Dedifferentiated amniotic fluid mesenchymal stem cell (primary cell): ENCODE data around the gene TSR2.
A peak's percentile ranks its signal among the peaks of the same experiment; 100 is the strongest.
"Not testable (repeated sequence)": the region's sequence is repeated elsewhere in the genome, so short reads cannot be mapped to it uniquely, and the experiment has no call there.

ENCODE experiments used
- DNase-seq: peaks from one replicate; pipeline ENCODE4 v3.0.0-alpha.2; 2016; ENCODE audit errors: extremely low spot score

TSR2 gene

GRCh38 chrX:54473993-54474859, 34.0 kb downstream of the TSR2 start:
- no peak for DNase-seq

DNA sequence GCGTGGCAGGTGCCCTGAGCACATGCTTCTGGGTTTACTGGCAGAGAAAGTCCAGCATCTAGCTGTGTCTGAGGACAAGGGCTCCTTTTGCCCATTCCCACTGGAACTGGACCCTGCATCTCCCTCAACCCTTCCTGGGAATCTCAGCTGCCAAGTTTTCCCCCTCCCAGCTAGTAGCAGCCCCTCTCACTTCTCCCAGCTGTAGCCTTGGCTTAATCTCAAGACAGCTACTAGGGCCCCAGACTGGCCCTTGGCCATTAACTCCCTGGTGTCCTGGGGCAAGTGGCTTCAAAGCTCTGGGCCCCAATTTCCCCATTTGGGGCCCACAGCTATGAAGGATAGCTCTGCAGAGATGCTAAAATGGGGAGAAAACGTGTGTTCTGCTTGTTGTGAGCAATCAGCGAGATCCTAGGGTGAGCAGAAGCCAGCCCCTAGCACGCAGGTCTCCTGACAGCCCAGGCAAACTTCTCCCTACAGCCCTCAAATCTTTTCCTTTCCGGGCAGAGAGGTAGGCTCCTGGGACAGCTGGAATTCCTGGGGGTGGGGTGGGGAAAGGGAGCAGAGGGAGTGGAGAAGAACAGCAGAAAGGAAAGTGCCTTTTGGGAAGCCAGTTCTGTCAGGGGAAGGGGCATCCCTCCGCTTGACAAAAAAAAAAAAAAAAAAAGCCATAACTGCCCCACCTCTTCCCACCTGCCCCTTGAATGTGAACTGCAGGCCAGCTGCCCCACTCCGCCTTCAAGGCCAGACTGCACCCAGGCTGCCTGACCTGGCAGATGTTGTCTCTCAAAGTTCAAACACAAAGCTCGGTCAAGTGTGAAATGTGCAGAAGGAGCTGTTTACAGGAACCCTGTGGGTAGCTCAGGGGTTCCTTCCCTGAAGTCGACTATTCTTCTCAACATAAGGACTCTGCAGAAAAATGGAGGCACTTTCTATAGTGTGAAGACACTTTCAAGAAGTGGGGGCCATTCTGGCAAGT, 39.2 kb downstream of the TSR2 start:
- no peak for DNase-seq

- DNase-seq, result no peak
Measured at GRCh38 chrX:54482839-54483593, 42.8 kb downstream of the TSR2 start.

DNA sequence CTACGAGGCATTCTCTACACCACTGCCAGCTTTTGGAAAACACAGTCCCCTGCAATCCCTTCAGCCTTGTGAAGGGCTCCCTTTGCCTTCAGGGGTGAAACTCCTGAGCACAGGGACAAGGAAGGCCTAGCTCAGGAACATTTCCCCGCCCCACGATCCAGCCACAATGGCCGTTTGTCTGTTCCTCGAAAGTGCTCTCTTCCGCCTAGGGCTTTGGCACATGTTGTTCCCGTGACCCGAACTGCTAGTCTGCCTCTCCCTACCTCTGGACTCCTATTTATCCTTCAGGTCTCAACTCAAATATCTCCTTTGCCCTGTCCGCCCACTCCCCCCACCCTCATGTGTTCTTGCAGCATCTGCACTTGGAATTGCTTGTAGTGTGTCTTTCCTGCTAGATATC, 43.7 kb downstream of the TSR2 start:
- no peak for DNase-seq

DNA sequence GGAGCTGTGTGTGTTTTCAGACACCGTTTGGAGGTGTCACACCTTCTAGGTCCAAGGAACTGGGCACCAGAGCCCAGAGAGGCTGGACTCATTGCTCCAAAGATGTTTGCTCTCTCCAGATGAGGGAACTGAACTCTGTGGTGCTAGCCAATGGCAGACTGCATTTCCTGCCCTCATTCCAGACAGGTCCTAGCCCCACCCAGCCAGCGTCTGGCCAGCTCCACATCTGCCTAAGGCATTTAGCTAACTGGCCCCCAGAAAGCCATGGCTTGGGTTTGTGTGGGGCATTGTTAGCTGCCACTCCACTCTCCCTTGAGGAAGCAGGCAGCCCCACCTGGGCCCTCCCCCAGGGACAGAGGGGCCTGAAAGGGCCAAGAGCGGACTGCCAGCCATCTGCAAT, 44.5 kb downstream of the TSR2 start:
- no peak for DNase-seq

GRCh38 chrX:54489819-54490218, 49.6 kb downstream of the TSR2 start:
- DNase-seq, result not testable (repeated sequence)

DNA sequence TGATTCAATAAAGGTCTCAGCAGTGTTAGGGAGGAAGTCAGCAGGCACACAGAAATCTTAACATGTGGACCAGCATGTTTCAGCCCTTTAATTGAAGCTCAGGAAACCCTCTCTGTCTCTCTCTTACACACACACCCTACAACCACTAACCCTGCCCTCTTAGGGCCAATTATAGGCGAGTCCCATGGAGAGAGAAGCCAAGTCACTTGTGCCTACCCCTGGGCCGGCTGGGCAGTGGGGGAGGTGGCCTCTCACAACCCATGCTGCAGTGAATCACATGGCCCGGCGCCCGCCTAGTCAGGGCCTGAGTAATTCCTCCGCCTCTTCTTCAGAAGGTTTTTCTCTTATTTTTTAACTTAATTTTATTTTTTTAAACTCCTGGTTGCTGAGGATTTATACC, 52.1 kb downstream of the TSR2 start:
- DNase-seq, result peak; percentile 26

DNA sequence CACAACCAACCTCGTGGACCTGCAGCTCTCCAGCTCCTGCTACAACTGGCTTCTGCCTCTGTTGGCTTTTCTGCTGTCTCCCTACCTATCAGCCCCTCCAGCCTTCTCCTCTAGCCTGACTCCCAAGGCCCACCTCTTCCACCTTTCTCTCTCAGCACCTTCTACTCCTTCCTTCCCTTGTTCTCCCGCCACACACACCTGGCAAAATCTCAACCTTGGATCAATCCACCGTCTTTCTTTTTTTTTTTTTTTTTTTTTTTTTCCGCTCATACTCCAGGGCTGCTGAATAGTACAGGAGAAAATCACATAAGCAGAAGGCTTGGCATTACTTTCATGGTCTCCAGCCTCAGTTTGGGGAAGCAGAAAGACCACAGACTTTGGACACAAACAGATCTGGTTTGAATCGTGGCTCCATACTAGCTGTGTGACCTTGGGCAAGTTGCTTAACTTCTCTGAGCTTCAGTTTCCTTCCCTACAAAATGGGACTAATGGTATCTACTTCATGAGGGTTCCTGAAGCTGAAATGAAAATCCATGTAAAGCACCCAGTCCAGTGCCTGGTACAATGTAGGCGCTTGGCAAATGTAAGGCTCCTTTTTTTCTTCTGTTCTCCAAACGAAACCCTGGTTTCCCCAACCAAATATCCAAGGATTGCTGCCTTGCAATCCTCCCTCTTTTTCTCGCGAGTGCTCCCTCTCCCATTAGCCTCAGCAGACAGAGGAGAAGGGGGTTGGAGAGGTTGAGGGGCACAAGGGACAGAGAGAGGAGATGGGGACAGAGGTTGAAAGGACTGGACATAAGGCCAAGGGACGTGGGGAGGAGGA, 54.2 kb downstream of the TSR2 start:
- no peak for DNase-seq
